Esophagus squamous epithelium (tissue), 4 donors: Measurements from ENCODE around the gene LMF1.
"Not testable (repeated sequence)": the region's sequence is repeated elsewhere in the genome, so short reads cannot be mapped to it uniquely, and the experiment has no call there.

Experiments used
- POLR2A ChIP-seq, 4 donors: fragments of 450-650 bp; IDR thresholded peaks; one replicate each; pipeline ENCODE4 v1.6.1; 2017; ENCODE audit warnings: antibody characterized with exemption in 4 of 4, mild to moderate bottlenecking in 4 of 4, moderate library complexity in 3 of 4
- TF ChIP-seq, protein P1 (sequence below), 6 experiments: fragments of 450-650 bp in 4 of 6; fragments of 200-600 bp in 2 of 6; sonication (generic) in 2 of 6; IDR thresholded peaks; one replicate each; pipeline ENCODE4 v1.5.1; 2016 to 2019; ENCODE audit warnings: antibody characterized with exemption in 6 of 6, mild to moderate bottlenecking in 4 of 6, moderate library complexity in 4 of 6

DNA sequence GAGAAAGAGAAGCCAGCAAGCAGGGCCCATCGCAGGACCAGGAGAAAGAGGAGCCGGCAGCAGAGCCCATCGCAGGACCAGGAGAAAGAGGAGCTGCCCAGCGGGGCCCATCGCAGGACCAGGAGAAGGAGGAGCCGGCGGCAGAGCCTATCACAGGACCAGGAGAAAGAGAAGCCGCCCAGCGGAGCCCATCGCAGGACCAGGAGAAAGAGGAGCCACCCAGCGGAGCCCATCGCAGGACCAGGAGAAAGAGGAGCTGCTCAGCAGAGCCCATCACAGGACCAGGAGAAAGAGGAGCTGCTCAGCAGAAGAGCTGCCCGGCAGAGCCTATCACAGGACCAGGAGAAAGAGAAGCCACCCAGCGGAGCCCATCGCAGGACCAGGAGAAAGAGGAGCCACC, 88.1 kb downstream of the LMF1 start:
- TF ChIP-seq, protein P1, sequence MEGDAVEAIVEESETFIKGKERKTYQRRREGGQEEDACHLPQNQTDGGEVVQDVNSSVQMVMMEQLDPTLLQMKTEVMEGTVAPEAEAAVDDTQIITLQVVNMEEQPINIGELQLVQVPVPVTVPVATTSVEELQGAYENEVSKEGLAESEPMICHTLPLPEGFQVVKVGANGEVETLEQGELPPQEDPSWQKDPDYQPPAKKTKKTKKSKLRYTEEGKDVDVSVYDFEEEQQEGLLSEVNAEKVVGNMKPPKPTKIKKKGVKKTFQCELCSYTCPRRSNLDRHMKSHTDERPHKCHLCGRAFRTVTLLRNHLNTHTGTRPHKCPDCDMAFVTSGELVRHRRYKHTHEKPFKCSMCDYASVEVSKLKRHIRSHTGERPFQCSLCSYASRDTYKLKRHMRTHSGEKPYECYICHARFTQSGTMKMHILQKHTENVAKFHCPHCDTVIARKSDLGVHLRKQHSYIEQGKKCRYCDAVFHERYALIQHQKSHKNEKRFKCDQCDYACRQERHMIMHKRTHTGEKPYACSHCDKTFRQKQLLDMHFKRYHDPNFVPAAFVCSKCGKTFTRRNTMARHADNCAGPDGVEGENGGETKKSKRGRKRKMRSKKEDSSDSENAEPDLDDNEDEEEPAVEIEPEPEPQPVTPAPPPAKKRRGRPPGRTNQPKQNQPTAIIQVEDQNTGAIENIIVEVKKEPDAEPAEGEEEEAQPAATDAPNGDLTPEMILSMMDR (IDR thresholded peaks at IDR 0.05): not testable (repeated sequence)
- not testable (repeated sequence) for TF ChIP-seq POLR2A (IDR thresholded peaks at IDR 0.05)
